Endothelial cell of umbilical vein (primary cell): ENCODE measurements around the gene GNAO1.

Source experiments
- CTCF ChIP-seq, 2 donors: IDR thresholded peaks; 1 replicate in 1 of 2; 2 replicates in 1 of 2; pipeline ENCODE4 v1.5.1; 2011; ENCODE audit warnings: low read length in 2 of 2, mild to moderate bottlenecking in 2 of 2, moderate library complexity in 2 of 2, control low read depth in 1 of 2, inconsistent platforms in 1 of 2, low read depth in 1 of 2; ENCODE audit not compliant: insufficient read depth in 1 of 2; ENCODE audit errors: extremely low read depth in 1 of 2
- EZH2 ChIP-seq: IDR thresholded peaks from 2 replicates; pipeline ENCODE4 v1.6.1; 2012; ENCODE audit warnings: borderline replicate concordance, low read depth, mild to moderate bottlenecking, moderate library complexity, low read length, inconsistent platforms; ENCODE audit not compliant: severe bottlenecking
- FOS ChIP-seq: IDR thresholded peaks from 2 replicates; pipeline ENCODE4 v1.6.1; 2011; ENCODE audit warnings: mild to moderate bottlenecking, low read length, moderate library complexity, borderline replicate concordance; ENCODE audit not compliant: insufficient read depth
- GATA2 ChIP-seq: IDR thresholded peaks from 2 replicates; pipeline ENCODE4 v1.7.0; 2011; ENCODE audit warnings: low read depth, mild to moderate bottlenecking, moderate library complexity, mixed read lengths, low read length; ENCODE audit not compliant: insufficient read length, insufficient read depth
- MAX ChIP-seq: IDR thresholded peaks from 2 replicates; pipeline ENCODE4 v1.6.1; 2011; ENCODE audit not compliant: insufficient read depth, insufficient read length
- MYC ChIP-seq: IDR thresholded peaks from one replicate; pipeline ENCODE4 v1.6.1; 2011; ENCODE audit warnings: mild to moderate bottlenecking, low read depth, low read length
- POLR2A ChIP-seq: IDR thresholded peaks from 2 replicates; pipeline ENCODE4 v1.6.1; 2012; ENCODE audit warnings: low read depth, mild to moderate bottlenecking, control low read depth, low read length
- POLR2AphosphoS5 ChIP-seq: IDR thresholded peaks from 2 replicates; pipeline ENCODE4 v1.6.1; 2012; ENCODE audit warnings: low read depth, mild to moderate bottlenecking, control low read depth, low read length, moderate library complexity; ENCODE audit not compliant: insufficient read depth

- TF ChIP-seq POLR2AphosphoS5 (no peak), MYC (no peak), MAX (no peak), POLR2A (no peak), CTCF (IDR thresholded peaks at IDR 0.05; ENCODE audit: extremely low read depth in 1 of 2, insufficient read depth in 1 of 2, low read depth in 1 of 2, low read length in 2 of 2) (peak; percentile 6 to 34), EZH2 (no peak), GATA2 (no peak), FOS (no peak)
These were observed 85.8 kb downstream of the GNAO1 start for GRCh38 chr16:56277075-56277474.
